HepG2 (cell line): ENCODE results near the gene VEPH1. TPM values are rescaled to one million over a fixed set of nuclear protein-coding genes. Genes with fewer than 3 reads are reported as not detected.

Experiments
- ATAC-seq: fragments of 200-7000 bp; cut with Tn5 transposase; 3 replicates; pipeline ENCODE4 v1.9.1; 2020; ENCODE audit warnings: mild to moderate bottlenecking, moderate library complexity
- BruUV-seq: library from RNA; stranded (reverse); fragments of 400-500 nt; replicated peaks from 2 replicates; lab custom pipeline; 2021; lab: Mats Ljungman, UMichigan
- CTCF ChIA-PET: fragments of 300-600 bp; formaldehyde crosslinking; extraction: SDS; loops from one replicate; lab custom pipeline; 2021; ENCODE audit warnings: low total read pairs, inconsistent platforms, low intra/inter-chr PET ratio; lab: Yijun Ruan, JAX
- POLR2A ChIA-PET: fragments of 350-600 bp; sonication (Branson Sonifier 250); formaldehyde crosslinking; loops from one replicate; lab custom pipeline; 2020; ENCODE audit warnings: antibody characterized with exemption, inconsistent platforms; lab: Yijun Ruan, JAX
- DNase-seq: peaks from one replicate; pipeline ENCODE4 v3.0.0-alpha.2; 2015; ENCODE audit warnings: low spot score
- FAIRE-seq: peaks from 3 replicates; lab custom pipeline; 2011; peaks lifted over from hg19 to GRCh38; lab: Jason Lieb, UNC
- H2AFZ ChIP-seq: one replicate; pipeline ENCODE4 v1.6.1; 2011; ENCODE audit warnings: low read length, inconsistent platforms
- H3K27ac ChIP-seq: fragments of 300-600 bp; 3 replicates; pipeline ENCODE4 v1.8.0; 2011; ENCODE audit warnings: mixed run types, mild to moderate bottlenecking, mixed read lengths, low read length, inconsistent platforms; ENCODE audit not compliant: insufficient read depth; ENCODE audit errors: extremely low read length
- H3K27me3 ChIP-seq, 2 experiments: fragments of 200-600 bp in 1 of 2; 2 replicates in 1 of 2; 3 replicates in 1 of 2; pipeline versions ENCODE4 v1.6.0 to v1.8.0; 2011; ENCODE audit warnings: low read length in 2 of 2, mild to moderate bottlenecking in 2 of 2, moderate library complexity in 2 of 2, inconsistent platforms in 1 of 2; ENCODE audit not compliant: insufficient read depth in 2 of 2, control insufficient read depth in 1 of 2
- H3K36me3 ChIP-seq, 2 experiments: fragments of 200-600 bp in 1 of 2; replicated peaks in 1 of 2; 2 replicates in 1 of 2; 3 replicates in 1 of 2; pipeline versions ENCODE4 v1.5.1 to v1.8.0; 2011; ENCODE audit warnings: low read length in 2 of 2, inconsistent platforms in 1 of 2; ENCODE audit not compliant: insufficient read depth in 2 of 2, control insufficient read depth in 1 of 2
- H3K4me1 ChIP-seq: 2 replicates; pipeline ENCODE4 v1.5.1; 2012; ENCODE audit warnings: low read length, inconsistent platforms; ENCODE audit not compliant: insufficient read depth
- H3K4me2 ChIP-seq: 2 replicates; pipeline ENCODE4 v1.6.0; 2011; ENCODE audit warnings: low read depth, low read length, inconsistent platforms
- H3K4me3 ChIP-seq, 3 experiments: fragments of 200-600 bp in 1 of 3; sonication (generic), shearing (Covaris generic) in 1 of 3; replicated peaks in 1 of 3; 2 replicates each; pipeline ENCODE4 v1.5.1; 2011 to 2016; ENCODE audit warnings: low read length in 3 of 3, inconsistent platforms in 2 of 3, low read depth in 2 of 3, mild to moderate bottlenecking in 2 of 3, control low read depth in 1 of 3, mixed read lengths in 1 of 3; ENCODE audit not compliant: insufficient read depth in 1 of 3
- H3K79me2 ChIP-seq: one replicate; pipeline ENCODE4 v1.6.1; 2011; ENCODE audit warnings: low read length, inconsistent platforms; ENCODE audit not compliant: insufficient read depth
- H3K9ac ChIP-seq: 2 replicates; pipeline ENCODE4 v1.6.0; 2011; ENCODE audit warnings: mild to moderate bottlenecking, low read depth, low read length, inconsistent platforms; ENCODE audit not compliant: insufficient read depth
- H3K9me3 ChIP-seq: 2 replicates; pipeline ENCODE4 v1.5.1; 2012; ENCODE audit warnings: mild to moderate bottlenecking, low read length
- H4K20me1 ChIP-seq: 2 replicates; pipeline ENCODE4 v1.6.0; 2011; ENCODE audit warnings: inconsistent platforms, mild to moderate bottlenecking, low read length, moderate library complexity; ENCODE audit not compliant: insufficient read depth
- BORCS8-MEF2B ChIP-seq: sonication (generic); formaldehyde crosslinking; IDR thresholded peaks from 2 replicates; pipeline ENCODE4 v1.8.0; 2022; ENCODE audit warnings: mild to moderate bottlenecking, missing genetic modification reagents
- CEBPB ChIP-seq: IDR thresholded peaks from 2 replicates; pipeline ENCODE4 v1.6.1; 2011; ENCODE audit warnings: low read depth, low read length, improper control_type of control experiment, borderline replicate concordance
- CEBPG ChIP-seq: IDR thresholded peaks from 2 replicates; pipeline ENCODE4 v1.6.1; 2016
- KDM3A ChIP-seq: IDR thresholded peaks from 2 replicates; pipeline ENCODE4 v1.6.1; 2018; ENCODE audit warnings: low read depth, missing compliant biosample characterization
- KDM6A ChIP-seq: IDR thresholded peaks from 2 replicates; pipeline ENCODE4 v1.6.1; 2016; ENCODE audit warnings: low read depth
- MATR3 ChIP-seq: sonication (generic); formaldehyde crosslinking; IDR thresholded peaks from 2 replicates; pipeline ENCODE4 v1.4.0; 2020; ENCODE audit warnings: missing genetic modification reagents
- SP4 ChIP-seq: sonication (generic); formaldehyde crosslinking; IDR thresholded peaks from 2 replicates; pipeline ENCODE4 v1.8.1; 2023; ENCODE audit warnings: mild to moderate bottlenecking, missing genetic modification reagents
- SRF ChIP-seq: IDR thresholded peaks from 2 replicates; pipeline ENCODE4 v1.6.1; 2011; ENCODE audit warnings: mild to moderate bottlenecking, low read depth, low read length, moderate library complexity
- TBX2 ChIP-seq: sonication (generic); formaldehyde crosslinking; IDR thresholded peaks from 2 replicates; pipeline ENCODE4 v1.5.0; 2020; ENCODE audit warnings: missing genetic modification reagents, mild to moderate bottlenecking, borderline replicate concordance
- ZNF333 ChIP-seq: sonication (generic); formaldehyde crosslinking; IDR thresholded peaks from 2 replicates; pipeline ENCODE4 v1.4.0; 2020; ENCODE audit warnings: mild to moderate bottlenecking, missing genetic modification reagents, borderline replicate concordance
- ZSCAN9 ChIP-seq: IDR thresholded peaks from 2 replicates; pipeline ENCODE4 v1.6.1; 2016; ENCODE audit warnings: borderline replicate concordance
- WGBS: methylation state at CpG from one replicate; pipeline ENCODE4 v1.1.6; 2017; ENCODE audit warnings: low lambda C conversion rate; 5-methylcytosine and 5-hydroxymethylcytosine counted together
- in situ Hi-C: cut with HindIII; loops from 2 replicates; pipeline ENCODE4 v1.10.0; 2017; ENCODE audit warnings: low pct_unique_long_range_greater_than_20kb; ENCODE audit not compliant: extremely low pct_ligation_motif_present
- intact Hi-C: fragments of 100-400 bp; cut with micrococcal nuclease; formaldehyde crosslinking; loops from one replicate; pipeline ENCODE4 v1.10.0; 2022; ENCODE audit not compliant: unreplicated experiment
- polyA plus RNA-seq, 8 experiments: library from polyadenylated mRNA; depleted of rRNA in 3 of 8; stranded (reverse) in 7 of 8; unstranded in 1 of 8; fragments of >200 nt; fragmentation: Illumina TruSeq in 4 of 8; extraction: Trizol in 4 of 8; gene quantifications; 2 replicates each; pipeline versions ENCODE4 v1.2.1 to v1.2.3, GENCODE V29; 2011 to 2016; ENCODE audit warnings: low read depth in 4 of 8, missing spikeins in 1 of 8, mixed read lengths in 1 of 8; ENCODE audit not compliant: insufficient read depth in 1 of 8
- total RNA-seq, 5 experiments: library from RNA; depleted of rRNA; stranded (reverse); fragments of >200 nt; fragmentation: Illumina TruSeq; extraction: Trizol; gene quantifications; 2 replicates each; pipeline ENCODE4 v1.2.3, GENCODE V29; 2016; ENCODE audit warnings: low read depth in 1 of 5
- TF ChIP-seq, protein P1 (sequence below): sonication (generic); formaldehyde crosslinking; IDR thresholded peaks from 2 replicates; pipeline ENCODE4 v1.4.0; 2020; ENCODE audit warnings: missing genetic modification reagents, low read depth, mild to moderate bottlenecking, borderline replicate concordance
- TF ChIP-seq, protein P2 (sequence below): sonication (generic); formaldehyde crosslinking; IDR thresholded peaks from 2 replicates; pipeline ENCODE4 v1.5.1; 2020; ENCODE audit warnings: missing genetic modification reagents, mild to moderate bottlenecking, borderline replicate concordance
- TF ChIP-seq, protein P3 (sequence below): sonication (generic); formaldehyde crosslinking; IDR thresholded peaks from 2 replicates; pipeline ENCODE4 v1.4.0; 2020; ENCODE audit warnings: mild to moderate bottlenecking, missing genetic modification reagents
- TF ChIP-seq, protein P4 (sequence below), 2 experiments: sonication (generic) in 1 of 2; formaldehyde crosslinking in 1 of 2; IDR thresholded peaks; 2 replicates each; pipeline versions ENCODE4 v1.4.0 to v1.6.1; 2018 to 2020; ENCODE audit warnings: missing genetic modification reagents in 2 of 2, borderline replicate concordance in 1 of 2, low read depth in 1 of 2, mild to moderate bottlenecking in 1 of 2, missing biosample characterization in 1 of 2

The VEPH1 gene
- total and polyA plus RNA-seq, 2 of the 13 experiments (the other 11 are each of a cell fraction or from before 2014, with no cell fraction given), result not detected

DNA sequence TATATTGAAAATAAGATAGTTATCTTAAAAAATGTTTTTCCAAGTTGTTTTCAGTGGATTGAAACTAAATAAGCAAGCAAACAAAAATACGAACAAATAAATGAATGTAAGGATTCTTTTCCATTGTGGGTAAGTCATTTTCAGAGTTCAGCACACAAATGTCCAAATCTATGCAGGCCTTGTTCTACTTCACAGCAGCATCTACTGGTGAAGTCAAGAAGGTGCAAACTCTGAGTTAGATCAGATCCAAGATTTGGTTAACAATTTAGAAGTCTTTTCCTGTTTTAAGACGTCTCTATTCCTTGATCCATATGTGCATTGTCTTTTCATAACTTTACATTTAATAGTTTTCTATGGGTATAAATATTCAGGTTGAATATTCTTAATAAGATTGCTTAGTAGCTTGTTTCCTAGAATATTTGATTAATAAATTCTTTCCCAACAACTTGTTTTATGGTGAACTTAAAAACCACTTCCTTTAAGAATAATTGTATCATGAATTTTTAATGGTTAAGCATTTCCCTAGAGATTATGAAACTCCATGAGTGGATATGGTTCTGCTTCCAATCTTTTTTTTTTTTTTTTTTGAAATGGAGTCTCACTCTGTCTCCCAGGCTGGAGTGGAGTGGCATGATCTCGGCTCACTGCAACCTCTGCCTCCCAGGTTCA, 56.1 kb downstream of the VEPH1 start (continued):
- TF ChIP-seq SRF, result no peak
- TF ChIP-seq, protein P1, sequence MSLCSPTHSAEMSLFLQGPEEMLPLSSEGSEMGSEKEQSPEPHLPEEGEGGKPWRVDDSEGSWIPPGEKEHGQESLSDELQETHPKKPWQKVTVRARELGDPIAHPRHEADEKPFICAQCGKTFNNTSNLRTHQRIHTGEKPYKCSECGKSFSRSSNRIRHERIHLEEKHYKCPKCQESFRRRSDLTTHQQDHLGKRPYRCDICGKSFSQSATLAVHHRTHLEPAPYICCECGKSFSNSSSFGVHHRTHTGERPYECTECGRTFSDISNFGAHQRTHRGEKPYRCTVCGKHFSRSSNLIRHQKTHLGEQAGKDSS (CRISPR knock-in tag), result no peak
- TF ChIP-seq, protein P2, sequence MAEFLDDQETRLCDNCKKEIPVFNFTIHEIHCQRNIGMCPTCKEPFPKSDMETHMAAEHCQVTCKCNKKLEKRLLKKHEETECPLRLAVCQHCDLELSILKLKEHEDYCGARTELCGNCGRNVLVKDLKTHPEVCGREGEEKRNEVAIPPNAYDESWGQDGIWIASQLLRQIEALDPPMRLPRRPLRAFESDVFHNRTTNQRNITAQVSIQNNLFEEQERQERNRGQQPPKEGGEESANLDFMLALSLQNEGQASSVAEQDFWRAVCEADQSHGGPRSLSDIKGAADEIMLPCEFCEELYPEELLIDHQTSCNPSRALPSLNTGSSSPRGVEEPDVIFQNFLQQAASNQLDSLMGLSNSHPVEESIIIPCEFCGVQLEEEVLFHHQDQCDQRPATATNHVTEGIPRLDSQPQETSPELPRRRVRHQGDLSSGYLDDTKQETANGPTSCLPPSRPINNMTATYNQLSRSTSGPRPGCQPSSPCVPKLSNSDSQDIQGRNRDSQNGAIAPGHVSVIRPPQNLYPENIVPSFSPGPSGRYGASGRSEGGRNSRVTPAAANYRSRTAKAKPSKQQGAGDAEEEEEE (CRISPR knock-in tag), result no peak
- no peak for TF ChIP-seq TBX2 (CRISPR knock-in tag)
- TF ChIP-seq, protein P3, sequence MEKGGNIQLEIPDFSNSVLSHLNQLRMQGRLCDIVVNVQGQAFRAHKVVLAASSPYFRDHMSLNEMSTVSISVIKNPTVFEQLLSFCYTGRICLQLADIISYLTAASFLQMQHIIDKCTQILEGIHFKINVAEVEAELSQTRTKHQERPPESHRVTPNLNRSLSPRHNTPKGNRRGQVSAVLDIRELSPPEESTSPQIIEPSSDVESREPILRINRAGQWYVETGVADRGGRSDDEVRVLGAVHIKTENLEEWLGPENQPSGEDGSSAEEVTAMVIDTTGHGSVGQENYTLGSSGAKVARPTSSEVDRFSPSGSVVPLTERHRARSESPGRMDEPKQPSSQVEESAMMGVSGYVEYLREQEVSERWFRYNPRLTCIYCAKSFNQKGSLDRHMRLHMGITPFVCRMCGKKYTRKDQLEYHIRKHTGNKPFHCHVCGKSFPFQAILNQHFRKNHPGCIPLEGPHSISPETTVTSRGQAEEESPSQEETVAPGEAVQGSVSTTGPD (CRISPR knock-in tag), result no peak
- no peak for TF ChIP-seq SP4
- TF ChIP-seq ZSCAN9 (CRISPR knock-in tag), result no peak
- no peak for TF ChIP-seq KDM6A (CRISPR knock-in tag)
- TF ChIP-seq BORCS8-MEF2B (CRISPR knock-in tag), result no peak
- TF ChIP-seq, all 625 proteins: peak for 0

DNA sequence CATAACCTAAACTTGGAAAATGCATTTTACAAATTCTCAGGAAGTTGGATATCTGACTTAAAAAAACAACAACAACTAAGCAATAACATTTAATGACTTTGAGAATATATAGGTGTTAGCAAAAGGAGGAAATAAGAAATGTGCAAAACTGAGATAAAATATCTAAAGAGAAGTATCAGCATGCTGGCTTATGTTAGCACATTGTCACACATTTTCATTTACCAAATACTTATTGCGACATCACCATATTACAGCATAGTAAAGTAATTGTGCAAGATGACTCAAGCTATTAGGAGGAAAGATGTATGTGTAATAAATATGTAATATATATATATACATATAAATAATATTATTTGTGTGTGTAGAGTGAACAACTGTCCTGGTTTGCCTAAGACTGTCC, 57.4 kb downstream of the VEPH1 start:
- 57% methylated on average over 1 of the region's 1 CpG for WGBS
- H3K4me3 ChIP-seq, result no peak overlapping the region
- H3K27me3 ChIP-seq, result no peaks in the 10 kb centered on the region
- ATAC-seq (no peak), DNase-seq (no peak), FAIRE-seq (no peak)
- CTCF ChIA-PET, result no interaction called here
- no peaks in the 10 kb centered on the region for H3K4me1 ChIP-seq
- no TSS peak for BruUV-seq
- no peaks in the 10 kb centered on the region for H3K79me2 ChIP-seq
- H3K9me3 ChIP-seq, result no peaks in the 10 kb centered on the region
- intact Hi-C loops, result no loop called here
- in situ Hi-C loops, result no loop called here
- TF ChIP-seq, protein P3 (CRISPR knock-in tag), result no peak
- peak; percentile 87 for TF ChIP-seq CEBPB
- TF ChIP-seq KDM3A (CRISPR knock-in tag), result no peak
- TF ChIP-seq CEBPG, result 0 out of 2 replicates have a peak, but pooled peaks have one; percentile 18
- TF ChIP-seq, protein P4, sequence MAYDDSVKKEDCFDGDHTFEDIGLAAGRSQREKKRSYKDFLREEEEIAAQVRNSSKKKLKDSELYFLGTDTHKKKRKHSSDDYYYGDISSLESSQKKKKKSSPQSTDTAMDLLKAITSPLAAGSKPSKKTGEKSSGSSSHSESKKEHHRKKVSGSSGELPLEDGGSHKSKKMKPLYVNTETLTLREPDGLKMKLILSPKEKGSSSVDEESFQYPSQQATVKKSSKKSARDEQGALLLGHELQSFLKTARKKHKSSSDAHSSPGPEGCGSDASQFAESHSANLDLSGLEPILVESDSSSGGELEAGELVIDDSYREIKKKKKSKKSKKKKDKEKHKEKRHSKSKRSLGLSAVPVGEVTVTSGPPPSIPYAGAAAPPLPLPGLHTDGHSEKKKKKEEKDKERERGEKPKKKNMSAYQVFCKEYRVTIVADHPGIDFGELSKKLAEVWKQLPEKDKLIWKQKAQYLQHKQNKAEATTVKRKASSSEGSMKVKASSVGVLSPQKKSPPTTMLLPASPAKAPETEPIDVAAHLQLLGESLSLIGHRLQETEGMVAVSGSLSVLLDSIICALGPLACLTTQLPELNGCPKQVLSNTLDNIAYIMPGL (CRISPR knock-in tag; IDR thresholded peaks at IDR 0.05; ENCODE audit: borderline replicate concordance in 1 of 2, low read depth in 1 of 2), result no peak
- TF ChIP-seq MATR3 (CRISPR knock-in tag), result no peak
- TF ChIP-seq ZNF333 (CRISPR knock-in tag), result no peak
- no peak overlapping the region for H2AFZ ChIP-seq
- H3K9ac ChIP-seq, result no peak overlapping the region
- H3K4me2 ChIP-seq, result no peak overlapping the region
- H4K20me1 ChIP-seq, result no peaks in the 10 kb centered on the region
- H3K36me3 ChIP-seq, result no peaks in the 10 kb centered on the region
- H3K27ac ChIP-seq, result no peak overlapping the region
- POLR2A ChIA-PET, result no interaction called here
